OCI-LY1 (cell line): ENCODE measurements around the gene SLC27A4.
A peak's percentile ranks its signal among the peaks of the same experiment; 100 is the strongest.

ENCODE experiments used
- CTCF ChIP-seq: fragments of 200-600 bp; sonication (generic), shearing (Covaris generic); IDR thresholded peaks from 2 replicates; pipeline ENCODE4 v1.5.1; 2017; ENCODE audit warnings: mild to moderate bottlenecking, antibody characterized with exemption, low read length, moderate library complexity, mixed read lengths
- EZH2 ChIP-seq: fragments of 200-600 bp; sonication (generic), shearing (Covaris generic); IDR thresholded peaks from 2 replicates; pipeline ENCODE4 v1.8.0; 2017; ENCODE audit warnings: borderline replicate concordance, mixed run types, mild to moderate bottlenecking, antibody characterized with exemption, low read length, moderate library complexity, mixed read lengths

GRCh38 chr9:128370752-128371629 lies 30.7 kb downstream of the SLC27A4 start, which contains the start of gene URM1:
- TF ChIP-seq CTCF: peak; percentile 18; the same call in 1 of the 2 replicates
- no peak for TF ChIP-seq EZH2
